OCI-LY7 (cell line): ENCODE results near the gene SH3GLB2. TPM values are rescaled to one million over a fixed set of nuclear protein-coding genes. Genes with fewer than 3 reads are reported as not detected.

Source experiments
- BruUV-seq: library from RNA; stranded (reverse); fragments of 400-500 nt; replicated peaks from 2 replicates; lab custom pipeline; 2021; lab: Mats Ljungman, UMichigan
- CTCF ChIA-PET: fragments of 300-600 bp; sonication (Branson Sonifier 250); formaldehyde crosslinking; loops from one replicate; lab custom pipeline; 2022; ENCODE audit warnings: antibody characterized with exemption; ENCODE audit not compliant: unreplicated experiment; lab: Charles Lee
- POLR2A ChIA-PET: fragments of 300-600 bp; sonication (Branson Sonifier 250); formaldehyde crosslinking; loops from one replicate; lab custom pipeline; 2022; ENCODE audit warnings: antibody characterized with exemption; lab: Charles Lee
- DNase-seq: peaks from one replicate; pipeline ENCODE4 v3.0.0-alpha.2; 2015; ENCODE audit warnings: low spot score
- H2AFZ ChIP-seq: fragments of 200-600 bp; sonication (generic), shearing (Covaris generic); 2 replicates; pipeline ENCODE4 v1.6.1; 2014; ENCODE audit warnings: mild to moderate bottlenecking, antibody characterized with exemption, low read length, moderate library complexity
- H3K27ac ChIP-seq: fragments of 200-600 bp; sonication (generic); 2 replicates; pipeline ENCODE4 v1.5.1; 2014; ENCODE audit warnings: mixed run types, low read depth, mild to moderate bottlenecking, moderate library complexity, low read length, inconsistent platforms; ENCODE audit not compliant: poor library complexity, severe bottlenecking
- H3K36me3 ChIP-seq: fragments of 200-600 bp; sonication (generic); 2 replicates; pipeline ENCODE4 v1.6.1; 2014; ENCODE audit warnings: mild to moderate bottlenecking, antibody characterized with exemption, low read length, moderate library complexity, mixed read lengths; ENCODE audit not compliant: insufficient read depth
- H3K4me1 ChIP-seq: fragments of 200-600 bp; sonication (generic); 2 replicates; pipeline ENCODE4 v1.5.1; 2014; ENCODE audit warnings: mild to moderate bottlenecking, low read length; ENCODE audit not compliant: insufficient read depth, poor library complexity, severe bottlenecking
- H3K4me2 ChIP-seq: fragments of 200-600 bp; sonication (generic); 2 replicates; pipeline ENCODE4 v1.6.1; 2014; ENCODE audit warnings: mild to moderate bottlenecking, low read length
- H3K4me3 ChIP-seq: fragments of 200-600 bp; sonication (generic); 2 replicates; pipeline ENCODE4 v1.5.1; 2014; ENCODE audit warnings: mild to moderate bottlenecking, low read depth, low read length; ENCODE audit not compliant: poor library complexity, severe bottlenecking
- H3K79me2 ChIP-seq: fragments of 200-600 bp; sonication (generic); 2 replicates; pipeline ENCODE4 v1.6.1; 2016; ENCODE audit warnings: low read depth, mild to moderate bottlenecking, low read length, moderate library complexity, mixed read lengths; ENCODE audit not compliant: insufficient read depth
- H3K9me2 ChIP-seq: fragments of 200-600 bp; sonication (generic); 2 replicates; pipeline ENCODE4 v1.6.1; 2016; ENCODE audit warnings: mild to moderate bottlenecking, low read length, mixed read lengths; ENCODE audit not compliant: insufficient read depth
- H3K9me3 ChIP-seq: fragments of 200-600 bp; sonication (generic); 2 replicates; pipeline ENCODE4 v1.6.1; 2014; ENCODE audit warnings: mild to moderate bottlenecking, mixed run types, low read length, mixed read lengths
- H4K20me1 ChIP-seq: fragments of 200-600 bp; sonication (generic); 2 replicates; pipeline ENCODE4 v1.6.1; 2014; ENCODE audit warnings: mild to moderate bottlenecking, antibody characterized with exemption, low read length, moderate library complexity, mixed read lengths; ENCODE audit not compliant: insufficient read depth
- EZH2phosphoT487 ChIP-seq: fragments of 200-600 bp; sonication (generic); IDR thresholded peaks from 2 replicates; pipeline ENCODE4 v1.6.1; 2018; ENCODE audit warnings: low read depth, borderline replicate concordance, mild to moderate bottlenecking, mixed run types, antibody characterized with exemption, low read length, moderate library complexity, mixed read lengths
- intact Hi-C: fragments of 100-400 bp; cut with micrococcal nuclease; formaldehyde crosslinking; loops from one replicate; pipeline ENCODE4 v1.10.0; 2022; ENCODE audit not compliant: unreplicated experiment
- total RNA-seq, 2 experiments: library from RNA; depleted of rRNA in 1 of 2; stranded (reverse); fragments of >200 nt in 1 of 2; shearing (Covaris generic) in 1 of 2; gene quantifications; 2 replicates each; pipeline ENCODE4 v1.2.3, GENCODE V29; 2014 to 2022
- TF ChIP-seq, protein P1 (sequence below): fragments of 200-600 bp; sonication (generic); conservative IDR thresholded peaks from 2 replicates; pipeline ENCODE4 v1.5.1; 2014; ENCODE audit warnings: mild to moderate bottlenecking, antibody characterized with exemption, low read length, moderate library complexity, mixed read lengths

The SH3GLB2 gene
- total RNA-seq, 2 experiments from 2014 or later: 58.4 to 92.6 TPM

DNA sequence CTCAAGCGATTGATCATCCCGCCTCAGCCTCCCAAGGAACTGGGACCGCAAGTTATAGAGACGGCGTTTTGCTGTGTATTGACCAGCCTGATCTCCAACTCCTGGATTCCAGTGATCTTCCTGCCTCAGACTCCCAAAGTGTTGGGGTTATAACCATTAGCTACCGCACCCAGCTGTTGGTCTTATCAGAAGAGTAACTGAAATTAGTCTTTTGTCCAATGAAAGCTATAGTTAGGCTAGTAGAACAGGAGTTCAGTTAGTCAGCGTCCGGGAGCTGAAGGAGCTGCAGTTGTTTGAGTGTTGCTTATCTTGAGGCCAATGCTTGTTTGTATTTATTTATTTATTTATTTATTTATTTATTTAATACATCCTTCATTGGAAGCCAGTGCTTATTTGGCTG is 5.1 kb upstream of the SH3GLB2 start:
- CTCF ChIA-PET: no interaction called here
- no peaks in the 10 kb centered on the region for H3K36me3 ChIP-seq
- peaks cover 12% of the 10 kb centered on the region for H3K79me2 ChIP-seq
- intact Hi-C loops: no loop called here
- H3K4me1 ChIP-seq: peaks cover 31% of the 10 kb centered on the region
- no peak for TF ChIP-seq EZH2phosphoT487
- TF ChIP-seq, protein P1, sequence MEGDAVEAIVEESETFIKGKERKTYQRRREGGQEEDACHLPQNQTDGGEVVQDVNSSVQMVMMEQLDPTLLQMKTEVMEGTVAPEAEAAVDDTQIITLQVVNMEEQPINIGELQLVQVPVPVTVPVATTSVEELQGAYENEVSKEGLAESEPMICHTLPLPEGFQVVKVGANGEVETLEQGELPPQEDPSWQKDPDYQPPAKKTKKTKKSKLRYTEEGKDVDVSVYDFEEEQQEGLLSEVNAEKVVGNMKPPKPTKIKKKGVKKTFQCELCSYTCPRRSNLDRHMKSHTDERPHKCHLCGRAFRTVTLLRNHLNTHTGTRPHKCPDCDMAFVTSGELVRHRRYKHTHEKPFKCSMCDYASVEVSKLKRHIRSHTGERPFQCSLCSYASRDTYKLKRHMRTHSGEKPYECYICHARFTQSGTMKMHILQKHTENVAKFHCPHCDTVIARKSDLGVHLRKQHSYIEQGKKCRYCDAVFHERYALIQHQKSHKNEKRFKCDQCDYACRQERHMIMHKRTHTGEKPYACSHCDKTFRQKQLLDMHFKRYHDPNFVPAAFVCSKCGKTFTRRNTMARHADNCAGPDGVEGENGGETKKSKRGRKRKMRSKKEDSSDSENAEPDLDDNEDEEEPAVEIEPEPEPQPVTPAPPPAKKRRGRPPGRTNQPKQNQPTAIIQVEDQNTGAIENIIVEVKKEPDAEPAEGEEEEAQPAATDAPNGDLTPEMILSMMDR: no peak
- H4K20me1 ChIP-seq: peaks cover 4% of the 10 kb centered on the region; the same call in 1 of the 2 replicates
- no TSS peak for BruUV-seq
- POLR2A ChIA-PET: no interaction called here
- H3K9me3 ChIP-seq: no peaks in the 10 kb centered on the region
- H3K27ac ChIP-seq: no peak overlapping the region
- no peak for DNase-seq
- H3K9me2 ChIP-seq: no peaks in the 10 kb centered on the region
- no peak overlapping the region for H3K4me2 ChIP-seq
- no peak overlapping the region for H2AFZ ChIP-seq
- no peak overlapping the region for H3K4me3 ChIP-seq

- intact Hi-C loops: no loop called here
These were observed 4.5 kb upstream of the SH3GLB2 start for GRCh38 chr9:129032541-129033159.

More at GRCh38 chr9:129032541-129033159, 4.5 kb upstream of the SH3GLB2 start:
- BruUV-seq: no TSS peak
- ChIA-PET POLR2A (interaction anchor here (0.6 kb wide), 1 partner anchor 19 kb away, joined by 3 read pairs; no protein-coding TSS in a partner anchor), CTCF (no interaction called here)
- no peak for DNase-seq
- Histone ChIP-seq H3K4me2 (no peak overlapping the region), H3K4me3 (no peak overlapping the region), H3K27ac (no peak overlapping the region), H3K79me2 (peaks cover 8% of the 10 kb centered on the region), H3K4me1 (peaks cover 27% of the 10 kb centered on the region), H3K9me2 (no peaks in the 10 kb centered on the region), H2AFZ (no peak overlapping the region), H3K36me3 (no peaks in the 10 kb centered on the region), H4K20me1 (0 out of 2 replicates have a peak, but pooled peaks cover under 1% of the 10 kb centered on the region), H3K9me3 (no peaks in the 10 kb centered on the region)
- no peak for TF ChIP-seq EZH2phosphoT487
- TF ChIP-seq, protein P1: no peak
